ENCODE results near the gene ZNF638. TPM values are rescaled to one million over a fixed set of nuclear protein-coding genes. Genes with fewer than 3 reads are reported as not detected.

Gene ZNF638
- total and polyA plus RNA-seq, 10 of the 15 experiments (the other 5 are each of a cell fraction or from before 2014, with no cell fraction given), result 37.6 to 133 (median 64.5) TPM

GRCh38 chr2:71476495-71476894 is 144.9 kb downstream of the ZNF638 start:
- Histone ChIP-seq H3K9me3 (replicated peaks; ENCODE audit: control insufficient read depth, insufficient read depth, low read length) (no peaks in the 10 kb centered on the region), H3K36me3 (ENCODE audit: control insufficient read depth in 2 of 2, insufficient read depth in 2 of 2, low read length in 1 of 2) (no peaks in the 10 kb centered on the region), H4K20me1 (ENCODE audit: control insufficient read depth, insufficient read depth) (no peaks in the 10 kb centered on the region), H3K27me3 (replicated peaks in 1 of 2; ENCODE audit: control insufficient read depth in 2 of 2, insufficient read depth in 2 of 2, low read length in 1 of 2) (no peaks in the 10 kb centered on the region), H3K27ac (ENCODE audit: control insufficient read depth, insufficient read depth) (no peak overlapping the region), H3K9ac (ENCODE audit: control insufficient read depth, insufficient read depth, low read length) (no peak overlapping the region), H2AFZ (ENCODE audit: control insufficient read depth, low read depth, low read length) (no peak overlapping the region), H3K4me1 (ENCODE audit: control insufficient read depth, insufficient read depth, low read length) (no peaks in the 10 kb centered on the region), H3K4me3 (no peak overlapping the region), H3K79me2 (ENCODE audit: control insufficient read depth, insufficient read depth, low read length) (no peaks in the 10 kb centered on the region), H3K4me2 (ENCODE audit: control insufficient read depth, insufficient read depth) (no peak overlapping the region)
- DNase-seq (ENCODE audit: low read depth, low spot score), result no peak
- ChIA-PET CTCF (interaction anchor here (0.8 kb wide), 1 partner anchor 606 kb away, joined by 3 read pairs; no protein-coding TSS in a partner anchor), RAD21 (ENCODE audit: unreplicated experiment) (no interaction called here), POLR2A (no interaction called here), SMC1A (ENCODE audit: uncharacterized antibody, unreplicated experiment) (no interaction called here)
- no peak for FAIRE-seq
- no peak for ATAC-seq
- 20% methylated on average over 1 of the region's 1 CpG for WGBS (ENCODE audit: insufficient coverage, insufficient replicate concordance, low lambda C conversion rate, missing lambda C conversion rate)
- no TSS peak for BruUV-seq (replicated peaks)
- intact Hi-C loops (cut with micrococcal nuclease; ENCODE audit: unreplicated experiment), result no loop called here
- in situ Hi-C loops (cut with MboI), result no loop called here
- TF ChIP-seq EP300 (IDR thresholded peaks at IDR 0.05; ENCODE audit: borderline replicate concordance in 1 of 2, control insufficient read depth in 1 of 2, low read depth in 2 of 2, low read length in 2 of 2), result no peak
- no peak for TF ChIP-seq RB1 (IDR thresholded peaks at IDR 0.05; ENCODE audit: borderline replicate concordance)
- TF ChIP-seq YBX1 (IDR thresholded peaks at IDR 0.05), result no peak
- TF ChIP-seq E4F1 (IDR thresholded peaks at IDR 0.05; ENCODE audit: borderline replicate concordance, partially characterized antibody), result no peak
- TF ChIP-seq YY1 (IDR thresholded peaks at IDR 0.05; ENCODE audit: low read depth, low read length), result no peak
- TF ChIP-seq RAD21 (IDR thresholded peaks at IDR 0.05; ENCODE audit: insufficient read depth, low read depth, low read length), result no peak
- no peak for TF ChIP-seq KDM1A (IDR thresholded peaks at IDR 0.05; ENCODE audit: borderline replicate concordance)
- TF ChIP-seq MYB (IDR thresholded peaks at IDR 0.05; ENCODE audit: borderline replicate concordance, low read depth, low read length), result no peak
- TF ChIP-seq POLR2AphosphoS2 (IDR thresholded peaks at IDR 0.05; ENCODE audit: low read depth, low read length), result no peak
- no peak for TF ChIP-seq HDGF (IDR thresholded peaks at IDR 0.05)
- TF ChIP-seq ASH2L (IDR thresholded peaks at IDR 0.05; ENCODE audit: borderline replicate concordance, low read depth), result no peak
- TF ChIP-seq ZNF274 (IDR thresholded peaks at IDR 0.05; ENCODE audit: insufficient read depth, insufficient read length), result no peak
- TF ChIP-seq HDAC2 (IDR thresholded peaks at IDR 0.05), result no peak
- TF ChIP-seq IRF4 (IDR thresholded peaks at IDR 0.05; ENCODE audit: low read depth, low read length), result no peak
- no peak for TF ChIP-seq CREM (IDR thresholded peaks at IDR 0.05; ENCODE audit: low read depth)
- no peak for TF ChIP-seq PAX8 (IDR thresholded peaks at IDR 0.05)
- TF ChIP-seq CHD4 (IDR thresholded peaks at IDR 0.05), result no peak
- TF ChIP-seq IRF5 (IDR thresholded peaks at IDR 0.05; ENCODE audit: borderline replicate concordance), result no peak
- no peak for TF ChIP-seq BCL11A (IDR thresholded peaks at IDR 0.05; ENCODE audit: low read depth, low read length)

Data from GM12878 (cell line).